ENCODE measurements around the gene ZMYM2. TPM values are rescaled to one million over a fixed set of nuclear protein-coding genes. Genes with fewer than 3 reads are reported as not detected.

The ZMYM2 gene
- total and polyA plus RNA-seq, 8 donors: 10.1 to 42.6 (median 26.5) TPM

DNA sequence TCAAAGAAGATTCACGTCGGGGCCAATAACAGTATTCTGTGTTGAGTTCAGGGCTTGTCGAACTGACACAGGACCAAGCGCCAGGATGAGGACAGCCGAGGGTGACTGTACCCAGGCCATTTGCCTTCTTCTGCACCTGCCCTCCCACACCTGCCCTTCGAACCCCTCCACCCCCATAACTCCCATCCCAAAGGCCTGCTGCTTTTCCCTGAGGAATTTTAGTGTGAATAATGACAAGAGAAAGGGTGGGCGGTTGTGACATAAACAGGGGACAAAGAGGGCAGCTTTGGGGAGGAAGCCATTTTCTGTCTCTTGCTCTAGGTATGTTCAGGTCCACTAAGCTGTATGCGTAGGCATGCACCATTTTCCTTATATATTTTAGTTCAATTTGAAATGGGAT, 176.2 kb downstream of the ZMYM2 start:
- H3K4me3 ChIP-seq: no peak overlapping the region
- H3K36me3 ChIP-seq: no peaks in the 10 kb centered on the region
- intact Hi-C loops (cut with DNase I): no loop called here
- no peaks in the 10 kb centered on the region for H3K9me3 ChIP-seq
- TF ChIP-seq, protein P1, sequence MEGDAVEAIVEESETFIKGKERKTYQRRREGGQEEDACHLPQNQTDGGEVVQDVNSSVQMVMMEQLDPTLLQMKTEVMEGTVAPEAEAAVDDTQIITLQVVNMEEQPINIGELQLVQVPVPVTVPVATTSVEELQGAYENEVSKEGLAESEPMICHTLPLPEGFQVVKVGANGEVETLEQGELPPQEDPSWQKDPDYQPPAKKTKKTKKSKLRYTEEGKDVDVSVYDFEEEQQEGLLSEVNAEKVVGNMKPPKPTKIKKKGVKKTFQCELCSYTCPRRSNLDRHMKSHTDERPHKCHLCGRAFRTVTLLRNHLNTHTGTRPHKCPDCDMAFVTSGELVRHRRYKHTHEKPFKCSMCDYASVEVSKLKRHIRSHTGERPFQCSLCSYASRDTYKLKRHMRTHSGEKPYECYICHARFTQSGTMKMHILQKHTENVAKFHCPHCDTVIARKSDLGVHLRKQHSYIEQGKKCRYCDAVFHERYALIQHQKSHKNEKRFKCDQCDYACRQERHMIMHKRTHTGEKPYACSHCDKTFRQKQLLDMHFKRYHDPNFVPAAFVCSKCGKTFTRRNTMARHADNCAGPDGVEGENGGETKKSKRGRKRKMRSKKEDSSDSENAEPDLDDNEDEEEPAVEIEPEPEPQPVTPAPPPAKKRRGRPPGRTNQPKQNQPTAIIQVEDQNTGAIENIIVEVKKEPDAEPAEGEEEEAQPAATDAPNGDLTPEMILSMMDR (IDR thresholded peaks at IDR 0.05): no peak
- WGBS, 2 donors: 71 to 75% methylated on average over 8 of the region's 8 CpGs
- DNase-seq: no peak
- H3K27me3 ChIP-seq: no peaks in the 10 kb centered on the region
- ATAC-seq: no peak
- no peak for FAIRE-seq
- no peak overlapping the region for H3K27ac ChIP-seq
- H3K4me1 ChIP-seq: no peaks in the 10 kb centered on the region

DNA sequence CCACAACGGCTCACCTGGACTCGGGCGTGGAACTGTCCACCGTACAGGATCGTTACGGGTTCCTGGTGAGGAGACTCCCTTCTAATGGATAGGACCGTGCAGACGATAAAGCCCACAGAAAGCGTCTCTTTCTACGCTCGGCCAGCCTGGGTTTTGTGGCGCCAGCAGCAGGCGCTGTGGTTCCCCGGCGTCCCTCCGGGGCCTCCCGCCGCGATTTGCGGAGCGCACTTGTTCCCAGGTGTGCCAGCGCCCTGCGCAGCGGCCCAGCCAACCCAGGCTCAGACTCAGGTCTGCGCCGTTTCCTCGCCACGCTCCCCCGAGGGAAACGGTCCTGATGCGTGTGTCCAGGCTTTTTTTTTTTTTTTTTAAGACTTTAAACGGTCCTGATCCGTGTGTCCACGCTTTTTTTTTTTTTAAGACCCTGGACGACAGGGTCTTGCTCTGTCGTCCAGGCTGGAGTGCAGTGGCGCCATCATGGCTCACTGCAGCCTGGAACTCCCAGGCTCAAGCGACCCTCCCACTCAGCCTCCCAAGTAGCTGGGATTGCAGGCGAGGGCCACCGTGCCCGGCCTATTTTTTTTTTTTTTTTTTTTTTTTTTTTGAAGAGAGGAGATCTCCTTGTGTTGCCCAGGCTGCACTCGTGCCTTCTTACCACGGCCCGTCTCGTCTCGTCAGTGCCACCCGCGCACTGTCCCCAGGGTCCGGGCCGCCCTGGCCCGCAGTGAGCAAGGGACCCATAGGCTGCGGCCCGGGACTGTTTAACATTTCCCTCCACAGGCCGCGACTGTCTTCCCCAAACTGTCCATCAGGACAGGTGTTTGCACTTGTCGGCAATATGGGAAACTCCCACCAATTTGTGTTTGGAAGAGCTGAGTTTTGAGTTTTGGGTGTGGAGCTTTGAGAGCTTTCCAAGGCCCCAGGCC, 178.5 kb downstream of the ZMYM2 start:
- DNase-seq (peak; percentile 62 to 87 (median 71)), FAIRE-seq (no peak), ATAC-seq (peak; percentile 95 to 100 (median 98))
- Histone ChIP-seq H3K4me1 (no peaks in the 10 kb centered on the region), H3K4me3 (peak overlapping the region in 2 of 4 donors; percentile 26 to 28), H3K36me3 (no peaks in the 10 kb centered on the region), H3K9me3 (no peaks in the 10 kb centered on the region), H3K27ac (no peak overlapping the region), H3K27me3 (peaks cover 0 to 10% (median 0%) of the 10 kb centered on the region in 4 donors)
- TF ChIP-seq, protein P1 (IDR thresholded peaks at IDR 0.05): peak in 1 of 4 donors; percentile 18
- WGBS, 2 donors: 21 to 24% methylated on average over 54 to 56 of the region's 56 CpGs
- intact Hi-C loops (cut with DNase I): no loop called here

DNA sequence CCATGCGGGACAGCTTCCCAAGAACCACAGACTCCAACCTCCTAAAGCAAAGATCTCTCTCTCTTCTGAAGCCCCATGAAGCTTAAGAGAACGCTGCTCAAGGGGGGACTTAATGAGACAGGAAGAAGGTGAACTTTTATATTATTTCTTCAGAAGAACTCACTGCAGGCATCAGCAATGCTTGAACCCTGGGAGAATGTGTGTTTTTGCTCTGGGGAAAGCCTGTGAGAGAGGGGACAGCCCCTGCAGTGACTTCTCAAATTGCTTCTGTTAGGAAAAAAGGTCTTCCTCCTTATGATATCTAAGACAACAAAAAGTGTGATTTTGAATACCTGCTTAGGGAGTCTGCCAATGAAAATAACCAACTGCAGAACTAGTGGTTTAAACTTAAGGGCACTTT, 179.3 kb downstream of the ZMYM2 start:
- intact Hi-C loops (cut with DNase I): no loop called here
- H3K4me3 ChIP-seq: no peak overlapping the region
- ATAC-seq (no peak), DNase-seq (no peak), FAIRE-seq (no peak)
- H3K9me3 ChIP-seq: no peaks in the 10 kb centered on the region
- H3K36me3 ChIP-seq: no peaks in the 10 kb centered on the region
- H3K27me3 ChIP-seq: peaks cover 0 to 18% (median 0%) of the 10 kb centered on the region in 4 donors
- TF ChIP-seq, protein P1 (IDR thresholded peaks at IDR 0.05): no peak
- WGBS, 2 donors: 61 to 67% methylated on average over 2 of the region's 2 CpGs
- H3K4me1 ChIP-seq: no peaks in the 10 kb centered on the region
- H3K27ac ChIP-seq: no peak overlapping the region

DNA sequence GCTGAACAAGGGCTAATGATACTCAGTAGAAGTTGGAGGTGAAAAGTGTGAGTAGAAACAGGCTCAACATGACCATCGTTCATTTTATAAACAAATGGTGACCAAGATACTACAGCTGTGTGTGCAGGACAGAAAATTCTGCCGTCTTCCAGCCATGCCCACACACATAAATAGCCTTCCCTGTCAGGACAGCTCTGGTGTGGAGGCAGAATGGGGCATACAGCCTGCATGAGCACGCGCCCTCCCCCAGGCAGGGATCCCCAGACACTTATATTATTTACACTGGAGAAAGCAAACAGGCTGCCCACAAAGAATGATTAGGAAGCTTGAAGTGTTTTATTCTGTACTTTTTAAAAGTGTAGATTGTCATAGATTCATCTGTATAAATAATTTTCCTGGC, 182.0 kb downstream of the ZMYM2 start:
- H3K27ac ChIP-seq: no peak overlapping the region
- peaks cover 0 to 23% (median 0%) of the 10 kb centered on the region in 4 donors for H3K27me3 ChIP-seq
- no peaks in the 10 kb centered on the region for H3K4me1 ChIP-seq
- TF ChIP-seq, protein P1 (IDR thresholded peaks at IDR 0.05): no peak
- intact Hi-C loops (cut with DNase I): no loop called here
- WGBS, 2 donors: 52 to 74% methylated on average over 4 of the region's 4 CpGs
- no peak for ATAC-seq
- no peak for FAIRE-seq
- no peak overlapping the region for H3K4me3 ChIP-seq
- no peaks in the 10 kb centered on the region for H3K9me3 ChIP-seq
- DNase-seq: no peak
- H3K36me3 ChIP-seq: no peaks in the 10 kb centered on the region

Other genes starting within 250 kb of the ZMYM2 start
- gene PSPC1, start 175.8 kb upstream of the ZMYM2 start, total RNA-seq: 10 to 100 TPM; 14.2 to 21.6 (median 16.9) TPM
- gene PSPC1, start 175.8 kb upstream of the ZMYM2 start, polyA plus RNA-seq: 10 to 100 TPM; 17.4 to 22.7 TPM
- 1 to 10 TPM; 4.9 to 8.3 (median 5.1) TPM for gene ZMYM5, start 95.1 kb upstream of the ZMYM2 start, total RNA-seq
- 1 to 10 TPM; 3.5 to 6.6 TPM for gene ZMYM5, start 95.1 kb upstream of the ZMYM2 start, polyA plus RNA-seq
- under 1 TPM; 0.03 to 0.15 (median 0.07) TPM for gene GJA3, start 202.3 kb downstream of the ZMYM2 start, total RNA-seq
- under 1 TPM; 0.08 to 0.40 TPM for gene GJA3, start 202.3 kb downstream of the ZMYM2 start, polyA plus RNA-seq
- gene GJB2, start 234.2 kb downstream of the ZMYM2 start, total RNA-seq: 1 to 10 TPM in 3 of 6 donors, under 1 TPM in 3; 0.51 to 4.5 (median 1.2) TPM
- under 1 TPM; 0.59 to 0.68 TPM for gene GJB2, start 234.2 kb downstream of the ZMYM2 start, polyA plus RNA-seq